Activated gamma-delta T cell treated with anti-CD3 and anti-CD28 coated beads, Interleukin-2, amount 50 U/mL, for 16 hours (primary cell): ENCODE data around the gene HEG1.
"Not testable (repeated sequence)": the region's sequence is repeated elsewhere in the genome, so short reads cannot be mapped to it uniquely, and the experiment has no call there.

Source experiments
- DNase-seq: peaks from one replicate; pipeline ENCODE4 v3.0.0-alpha.2; 2020; ENCODE audit warnings: low read depth

The HEG1 gene

GRCh38 chr3:125055913-125056745 lies at the start of gene HEG1:
HEG1 (minus strand) TSS chr3:125055997; CDS start chr3:125055890, 107 bp downstream.
- DNase-seq: peak; percentile 62

GRCh38 chr3:125105116-125105515 lies 49.3 kb upstream of the HEG1 start:
- no peak for DNase-seq

DNA sequence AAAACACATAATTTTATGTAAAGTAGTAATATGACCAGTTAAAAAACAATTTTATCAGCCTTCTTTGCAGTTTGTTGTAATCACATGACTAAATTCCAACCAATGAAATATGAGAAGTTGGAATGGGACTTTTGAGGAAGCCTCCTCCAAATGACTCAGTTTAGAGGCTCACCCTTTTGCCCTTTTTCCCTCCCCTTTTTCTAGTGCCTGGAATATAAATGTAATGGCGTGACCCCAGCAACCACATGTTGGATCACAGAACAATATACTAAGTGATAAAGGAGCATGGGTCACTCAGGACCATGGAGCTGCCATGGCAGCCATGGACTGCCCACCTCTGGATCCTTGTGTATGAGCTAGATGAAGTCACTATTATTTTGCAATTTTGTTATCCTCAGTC lies 48.8 kb upstream of the HEG1 start:
- no peak for DNase-seq

DNA sequence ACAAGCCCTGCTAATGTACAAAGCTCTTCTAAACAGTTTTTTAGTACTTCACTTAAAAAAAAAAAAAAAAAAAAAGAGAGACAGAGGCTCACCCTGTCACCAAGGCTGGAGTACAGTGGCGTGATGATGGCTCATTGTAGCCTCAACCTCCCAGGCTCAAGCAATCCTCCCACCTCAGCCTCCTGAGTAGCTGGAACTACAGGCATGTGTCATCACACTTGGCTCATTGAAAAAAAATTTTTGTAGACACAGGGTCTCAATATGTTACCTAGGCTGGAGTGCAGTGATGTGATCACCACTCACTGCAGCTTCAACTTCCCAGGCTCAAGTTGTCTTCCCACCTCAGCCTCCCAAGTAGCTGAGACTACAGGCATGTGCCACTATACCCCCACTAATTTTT lies 47.6 kb upstream of the HEG1 start:
- no peak for DNase-seq

DNA sequence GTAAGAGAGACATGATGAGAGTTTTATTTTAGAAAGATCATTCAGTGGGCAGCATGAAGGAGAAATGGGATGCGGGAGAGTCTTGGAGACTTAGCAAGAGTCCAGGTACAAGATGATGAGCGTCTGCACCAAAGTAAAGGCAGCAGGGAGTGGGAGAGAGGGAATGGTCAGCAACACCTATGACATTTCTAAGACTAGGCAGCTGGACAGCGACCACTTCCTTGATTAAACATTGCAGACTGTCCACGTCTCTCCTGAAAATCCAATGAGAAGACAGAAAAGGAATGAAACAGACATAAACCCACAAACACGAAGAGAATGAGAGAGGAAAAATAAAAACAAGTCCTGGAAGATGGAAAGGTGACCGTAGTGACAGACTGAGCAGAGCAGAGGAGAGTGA lies 46.7 kb upstream of the HEG1 start:
- DNase-seq: no peak

- no peak for DNase-seq
Measured at GRCh38 chr3:125098611-125099291, 43.0 kb upstream of the HEG1 start.

DNA sequence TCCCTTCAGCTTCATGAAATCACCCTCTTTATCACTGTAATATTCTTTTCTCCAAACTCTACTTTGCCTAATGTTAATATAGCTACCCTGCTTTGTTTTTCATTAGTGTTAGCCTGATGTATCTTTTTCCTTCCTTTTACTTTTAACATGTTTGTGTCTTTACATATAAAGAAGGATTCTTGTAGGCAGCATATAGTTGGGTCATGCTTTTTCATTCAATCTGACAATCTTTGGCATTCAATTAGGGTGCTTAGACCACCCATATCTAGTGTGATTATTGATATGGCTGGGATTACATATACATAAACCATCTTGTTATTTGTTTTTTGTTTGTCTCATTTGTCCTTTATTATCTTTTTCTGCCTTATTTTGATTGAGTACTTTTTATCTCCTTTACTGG lies 34.9 kb upstream of the HEG1 start:
- no peak for DNase-seq

DNA sequence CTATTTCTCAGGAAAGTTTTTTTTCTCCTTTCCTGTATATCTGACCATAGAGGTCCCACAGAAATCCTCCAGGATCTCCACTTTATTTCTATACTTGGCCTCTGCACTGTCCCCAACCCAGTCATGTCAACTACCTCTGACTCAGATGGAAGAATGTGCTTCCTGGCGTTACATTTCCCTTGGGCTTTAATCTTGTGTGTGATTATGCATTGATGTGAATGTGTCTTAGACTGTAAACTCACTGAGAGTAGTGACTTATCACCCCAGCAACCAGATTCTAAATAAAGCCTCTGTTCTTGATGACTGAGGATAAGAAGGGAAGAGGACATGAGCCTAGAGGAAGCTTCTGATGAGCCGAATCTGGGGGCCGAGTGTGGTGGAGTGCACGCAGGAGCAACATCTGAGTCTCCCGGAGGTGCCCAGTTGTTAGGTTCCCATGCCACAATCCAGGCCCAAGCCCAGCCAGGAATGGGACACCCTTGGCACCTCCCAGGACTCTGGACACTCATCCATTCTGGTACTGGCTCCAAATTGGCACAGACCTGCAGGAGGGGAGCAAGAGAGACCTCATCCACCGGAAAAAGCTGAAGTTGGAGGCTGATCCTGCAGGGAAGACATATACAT lies 32.1 kb upstream of the HEG1 start:
- DNase-seq: no peak

- no peak for DNase-seq
Measured at GRCh38 chr3:125085166-125085565, 29.4 kb upstream of the HEG1 start.

DNA sequence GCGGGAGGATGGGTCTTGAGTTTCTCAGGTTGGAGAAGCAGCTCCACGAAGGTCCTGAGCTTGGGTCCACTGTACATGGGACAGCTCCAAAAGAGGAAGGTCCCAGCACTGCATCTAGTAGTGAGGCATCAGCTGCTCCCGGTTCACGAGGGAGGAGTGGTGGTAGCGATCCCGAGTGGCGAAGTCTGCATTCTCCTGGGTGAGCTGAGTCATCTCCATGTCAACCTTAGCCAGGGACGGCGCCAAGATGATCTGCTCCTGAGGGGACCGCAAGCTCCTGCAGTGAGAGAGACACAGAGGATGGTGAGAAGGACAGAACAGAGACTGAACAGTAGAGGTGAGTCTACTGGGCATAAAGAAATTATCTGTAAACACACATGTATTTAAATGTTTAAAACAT lies 28.0 kb upstream of the HEG1 start:
- DNase-seq: no peak

DNA sequence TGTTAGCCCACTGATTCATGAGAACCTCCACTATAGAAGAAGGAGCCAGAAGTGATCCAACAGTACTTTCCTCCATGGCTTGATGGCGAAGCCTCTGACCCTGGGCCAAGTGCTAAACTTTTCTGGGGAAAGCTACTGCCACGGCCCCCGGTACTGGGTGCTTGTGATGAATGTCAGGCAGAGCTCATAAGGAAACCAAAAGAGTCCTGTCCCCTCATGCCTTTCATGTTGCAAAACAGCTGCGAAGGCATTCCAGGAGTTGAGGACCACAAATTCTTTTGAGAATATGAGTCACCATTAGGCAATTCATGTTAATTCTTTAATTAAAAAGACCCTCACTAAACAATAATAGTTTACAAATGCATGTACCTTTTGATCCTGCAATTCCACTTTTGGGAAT lies 26.5 kb upstream of the HEG1 start:
- not testable (repeated sequence) for DNase-seq

DNA sequence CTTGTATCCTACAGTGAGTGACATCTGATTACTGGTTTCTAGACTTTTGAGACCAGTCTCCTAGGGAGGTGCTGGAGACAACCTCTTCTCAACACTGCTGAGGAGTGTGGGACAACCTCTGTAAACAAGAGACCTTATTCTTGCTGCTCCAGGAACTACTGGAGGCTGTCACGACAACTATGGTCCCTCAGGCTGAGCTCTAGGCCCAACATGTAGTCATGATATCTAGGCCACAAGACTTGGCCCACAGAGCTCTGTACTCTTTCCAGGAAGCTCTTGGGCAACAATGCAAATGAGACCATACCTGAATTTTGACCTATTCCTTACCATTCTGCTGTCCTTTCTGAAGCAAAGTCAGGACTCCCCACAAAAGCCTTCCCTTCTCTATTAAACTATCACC lies 24.3 kb upstream of the HEG1 start:
- no peak for DNase-seq

DNA sequence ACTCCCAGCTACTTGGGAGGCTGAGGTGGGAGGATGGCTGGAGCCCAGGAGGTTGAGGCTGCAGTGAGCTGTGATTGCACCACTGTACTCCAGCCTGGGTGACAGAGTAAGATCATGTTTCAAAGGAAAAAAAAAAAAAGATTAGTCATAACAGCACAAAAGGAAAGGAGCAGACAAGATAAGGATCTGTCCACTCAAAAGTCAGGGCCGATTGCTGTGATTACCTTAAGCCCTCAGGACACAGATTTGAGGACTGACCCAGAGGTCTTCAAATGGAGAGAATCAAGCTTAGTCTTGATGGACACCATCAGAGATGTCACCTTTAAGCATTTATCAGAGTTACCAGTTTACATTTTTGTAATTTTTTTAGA lies 23.9 kb upstream of the HEG1 start:
- no peak for DNase-seq

- no peak for DNase-seq
Measured at GRCh38 chr3:125078951-125079674, 23.3 kb upstream of the HEG1 start.

- no peak for DNase-seq
Measured at GRCh38 chr3:125077864-125078263, 22.1 kb upstream of the HEG1 start.

DNA sequence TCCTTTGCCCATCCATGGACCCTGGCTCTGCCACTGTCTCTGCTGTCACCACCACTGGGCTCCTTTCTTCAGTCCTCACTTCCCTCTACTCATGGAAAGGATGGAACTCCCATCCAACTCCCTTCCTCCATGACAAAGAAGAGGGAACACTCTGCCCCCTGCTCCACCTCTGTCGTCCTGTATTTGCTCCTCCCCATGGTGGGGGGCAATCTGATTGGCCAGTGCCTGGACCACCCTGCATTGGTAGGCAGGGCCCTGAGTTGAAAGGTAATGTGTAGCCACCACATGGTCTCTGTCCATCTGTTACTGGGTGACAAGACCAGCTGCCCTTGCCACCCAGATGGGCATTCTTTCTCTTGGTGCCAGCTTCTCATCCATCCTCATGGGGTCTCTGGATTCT lies 20.7 kb upstream of the HEG1 start:
- no peak for DNase-seq

DNA sequence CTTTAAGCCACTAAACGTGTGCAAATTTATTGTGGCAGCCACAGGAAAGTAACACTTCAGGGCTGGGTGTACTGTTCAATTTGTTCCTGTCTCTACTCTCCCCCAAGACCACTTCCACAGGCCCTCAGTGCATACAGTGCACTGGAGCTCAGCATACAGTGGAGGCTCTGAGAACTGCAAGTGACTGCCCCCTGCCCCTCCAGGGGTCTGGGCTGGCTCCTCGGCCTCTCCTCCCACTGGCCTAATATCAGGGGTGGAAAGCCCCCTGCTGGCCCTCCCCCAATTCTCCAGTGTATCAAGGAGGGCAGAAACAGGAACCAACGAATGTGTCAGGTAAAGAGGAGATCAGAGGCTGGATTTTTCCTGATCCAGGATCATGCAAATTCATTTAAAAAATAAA lies 19.9 kb upstream of the HEG1 start:
- no peak for DNase-seq

DNA sequence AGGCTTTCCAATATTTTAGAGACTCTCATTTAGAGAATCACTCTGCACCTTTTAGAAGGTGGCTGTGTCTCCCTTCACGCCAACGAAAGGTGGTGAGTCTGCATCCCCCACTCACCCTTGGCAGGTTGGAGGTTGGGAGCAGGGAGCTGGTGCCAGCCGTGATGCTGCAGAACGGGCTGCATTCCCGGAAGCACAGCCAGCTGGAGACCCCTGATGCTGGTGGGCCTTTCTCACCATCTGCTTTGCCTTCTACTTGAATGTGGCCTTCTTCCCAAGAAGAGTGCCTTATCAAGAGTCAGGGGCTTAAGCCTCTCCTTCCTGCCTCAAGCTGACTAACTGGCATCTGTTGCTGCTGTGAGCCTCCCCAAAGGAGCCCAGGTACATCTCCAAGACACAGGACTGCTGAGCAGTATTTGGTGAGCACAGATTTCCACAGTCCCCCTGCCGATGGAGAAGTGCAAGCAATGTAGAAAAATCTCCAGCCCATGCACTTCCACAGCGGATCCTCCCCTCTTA lies 17.7 kb upstream of the HEG1 start:
- DNase-seq: no peak

DNA sequence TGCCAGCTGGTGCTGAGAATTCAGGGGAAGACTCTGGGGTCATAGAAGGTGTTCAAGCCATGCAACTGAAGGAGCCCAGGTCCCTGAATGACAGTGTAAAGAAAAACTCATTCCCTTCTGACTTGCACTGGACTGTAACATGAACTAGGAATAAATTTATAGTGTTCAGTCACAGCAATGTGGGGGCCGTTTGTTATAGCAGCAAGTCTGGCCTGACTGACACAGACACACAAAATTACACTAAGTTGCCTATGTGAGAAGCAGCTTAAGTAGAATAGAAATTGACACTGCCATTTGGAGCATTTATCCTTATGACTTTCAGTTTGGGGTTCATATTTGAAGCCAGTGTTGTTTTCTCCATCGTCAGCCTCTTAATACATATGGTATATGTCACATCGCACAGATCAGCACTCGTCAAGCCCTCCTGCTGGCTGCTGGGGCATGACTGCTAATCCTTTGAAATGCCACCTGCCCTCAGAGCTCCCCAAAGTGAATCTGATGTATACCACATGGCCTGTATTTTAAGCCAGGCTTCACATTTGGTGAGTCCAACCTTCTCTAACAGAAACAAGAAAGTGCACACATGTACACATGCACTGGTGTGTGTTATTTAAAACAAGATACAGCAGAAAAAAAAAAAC lies 17.1 kb upstream of the HEG1 start:
- no peak for DNase-seq

DNA sequence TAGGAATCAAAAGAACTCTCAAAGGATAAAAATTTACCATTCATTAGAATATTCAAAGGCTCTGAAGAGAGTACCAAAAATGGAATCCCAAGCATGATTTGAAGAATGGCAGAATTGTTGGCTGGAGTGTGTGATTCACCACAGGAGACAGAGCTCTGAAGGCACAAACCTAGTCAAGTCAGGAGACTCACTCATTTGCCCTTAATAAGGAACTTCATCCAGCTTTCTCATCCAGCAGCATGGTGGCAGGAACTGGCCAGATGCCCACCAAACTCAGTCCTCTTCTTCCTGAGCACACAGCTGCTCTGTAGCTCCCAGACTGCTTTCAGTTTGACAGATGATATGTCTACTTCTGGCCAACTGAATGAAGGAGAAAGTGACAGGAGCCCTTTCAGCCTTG lies 16.5 kb upstream of the HEG1 start:
- DNase-seq: no peak

DNA sequence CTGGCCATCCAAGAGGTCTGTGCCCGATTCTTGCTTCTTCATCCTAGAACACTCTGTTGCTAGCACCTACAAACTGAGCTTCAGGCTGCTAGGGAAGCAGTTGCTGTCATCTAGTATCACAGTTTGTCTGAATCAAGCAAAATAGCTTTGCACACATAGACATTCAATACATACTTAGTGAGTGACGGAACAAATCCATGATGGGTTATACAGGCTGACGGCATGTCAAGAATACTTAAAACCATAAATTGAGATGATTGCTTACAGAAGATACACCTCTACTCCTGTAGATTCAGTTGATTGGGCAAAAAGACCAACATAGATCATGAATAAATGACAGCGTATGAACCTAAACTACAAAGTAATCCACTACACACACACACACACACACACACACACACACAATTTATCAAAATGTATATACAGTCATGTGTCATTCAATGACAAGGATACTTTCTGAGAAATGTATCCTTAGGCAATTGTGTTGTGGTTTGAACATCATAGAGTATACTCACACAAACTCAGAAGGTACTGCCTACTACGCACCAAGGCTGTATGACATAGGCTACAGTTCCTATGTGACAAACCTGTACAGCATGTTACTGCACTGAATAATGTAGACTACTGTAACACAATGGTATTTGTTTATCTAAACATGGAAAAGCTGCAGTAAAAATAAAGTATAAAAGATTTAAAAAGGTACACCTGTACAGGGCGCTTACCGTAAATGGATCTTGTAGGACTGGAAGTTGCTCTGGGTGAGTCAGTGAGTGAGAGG lies 14.4 kb upstream of the HEG1 start:
- DNase-seq: no peak
